ENCODE data around the gene VSX2.
"Not testable (repeated sequence)": the region's sequence is repeated elsewhere in the genome, so short reads cannot be mapped to it uniquely, and the experiment has no call there.

The VSX2 gene

DNA sequence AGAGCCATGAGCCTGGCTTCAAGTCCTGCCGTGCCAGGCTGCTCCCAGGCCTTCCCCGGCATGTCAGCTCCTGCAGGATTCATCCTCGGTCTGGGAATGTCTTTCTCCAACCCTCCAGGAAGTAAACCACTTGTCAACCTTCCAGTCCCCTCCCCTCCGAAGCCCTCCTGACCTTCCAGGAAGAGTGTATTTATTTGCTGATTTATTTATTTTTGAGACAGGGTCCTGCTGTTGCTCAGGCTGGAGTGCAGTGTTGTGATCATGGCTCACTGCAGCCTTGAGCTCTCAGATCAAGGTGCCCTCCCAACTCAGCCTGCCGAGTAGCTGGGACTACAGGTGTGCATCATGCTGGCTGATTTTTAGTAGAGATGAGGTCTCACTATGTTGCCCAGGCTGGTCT lies 24.7 kb downstream of the VSX2 start:
- DNase-seq (ENCODE audit: low read depth): no peak
- TF ChIP-seq, protein P1, sequence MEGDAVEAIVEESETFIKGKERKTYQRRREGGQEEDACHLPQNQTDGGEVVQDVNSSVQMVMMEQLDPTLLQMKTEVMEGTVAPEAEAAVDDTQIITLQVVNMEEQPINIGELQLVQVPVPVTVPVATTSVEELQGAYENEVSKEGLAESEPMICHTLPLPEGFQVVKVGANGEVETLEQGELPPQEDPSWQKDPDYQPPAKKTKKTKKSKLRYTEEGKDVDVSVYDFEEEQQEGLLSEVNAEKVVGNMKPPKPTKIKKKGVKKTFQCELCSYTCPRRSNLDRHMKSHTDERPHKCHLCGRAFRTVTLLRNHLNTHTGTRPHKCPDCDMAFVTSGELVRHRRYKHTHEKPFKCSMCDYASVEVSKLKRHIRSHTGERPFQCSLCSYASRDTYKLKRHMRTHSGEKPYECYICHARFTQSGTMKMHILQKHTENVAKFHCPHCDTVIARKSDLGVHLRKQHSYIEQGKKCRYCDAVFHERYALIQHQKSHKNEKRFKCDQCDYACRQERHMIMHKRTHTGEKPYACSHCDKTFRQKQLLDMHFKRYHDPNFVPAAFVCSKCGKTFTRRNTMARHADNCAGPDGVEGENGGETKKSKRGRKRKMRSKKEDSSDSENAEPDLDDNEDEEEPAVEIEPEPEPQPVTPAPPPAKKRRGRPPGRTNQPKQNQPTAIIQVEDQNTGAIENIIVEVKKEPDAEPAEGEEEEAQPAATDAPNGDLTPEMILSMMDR (conservative IDR thresholded peaks at IDR 0.05; ENCODE audit: low read depth, low read length): no peak
- no peak overlapping the region for H3K4me3 ChIP-seq (ENCODE audit: low read depth, low read length)

DNA sequence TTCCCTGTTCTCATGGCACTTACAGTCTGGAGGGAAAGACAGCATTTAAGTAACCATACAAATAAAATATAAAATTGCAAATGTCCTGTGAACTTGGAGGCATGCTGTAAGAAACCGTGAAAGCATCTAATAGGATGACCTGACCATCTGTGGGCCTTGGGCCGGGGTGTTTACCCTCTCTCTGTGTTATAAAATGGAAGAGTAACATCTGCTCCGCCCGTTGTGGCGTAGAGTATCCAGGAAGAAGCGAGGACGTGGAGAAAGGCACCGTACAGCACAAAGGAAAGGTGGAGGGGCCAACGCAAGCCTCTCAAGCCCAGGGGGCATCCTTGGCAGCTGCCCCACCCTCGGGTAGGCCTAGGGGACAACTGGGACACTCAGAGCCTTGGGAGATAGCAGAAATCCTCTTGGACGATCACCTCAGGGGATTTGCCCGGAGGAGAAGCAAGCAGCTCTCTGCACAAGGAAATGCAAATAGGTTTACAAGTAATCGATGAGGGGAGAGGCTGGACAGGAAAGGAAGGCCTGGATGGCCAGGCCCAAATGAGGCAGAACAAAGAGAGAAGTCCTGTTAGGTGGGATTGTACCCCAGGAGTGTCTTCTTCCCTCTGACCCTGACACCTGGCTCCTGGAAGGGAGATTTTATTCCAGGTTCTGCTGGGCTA lies 26.2 kb downstream of the VSX2 start:
- no peak for DNase-seq (ENCODE audit: low read depth)
- TF ChIP-seq, protein P1 (conservative IDR thresholded peaks at IDR 0.05; ENCODE audit: low read depth, low read length): no peak
- no peak overlapping the region for H3K4me3 ChIP-seq (ENCODE audit: low read depth, low read length)

DNA sequence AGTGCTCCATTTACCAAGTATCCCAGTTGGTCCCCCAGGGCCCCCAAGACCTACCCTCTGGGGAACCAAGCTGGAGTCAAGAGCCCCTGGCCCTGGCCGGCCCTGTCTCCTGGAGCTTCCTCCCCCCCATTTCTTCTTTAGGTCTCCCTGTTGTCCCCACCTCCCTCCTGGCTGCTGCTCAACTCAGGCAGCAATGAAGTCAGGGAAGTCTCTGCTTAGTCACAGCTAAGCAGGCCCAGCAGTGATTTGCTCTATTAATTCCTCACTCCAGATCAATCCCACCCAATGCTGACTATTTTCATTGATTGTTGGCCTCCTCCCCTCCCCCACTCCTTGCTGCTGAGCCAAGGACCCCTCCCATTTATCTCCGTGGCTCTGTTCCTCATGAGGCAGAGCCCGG lies 28.3 kb downstream of the VSX2 start:
- no peak for DNase-seq (ENCODE audit: low read depth)
- TF ChIP-seq, protein P1 (conservative IDR thresholded peaks at IDR 0.05; ENCODE audit: low read depth, low read length): no peak

DNA sequence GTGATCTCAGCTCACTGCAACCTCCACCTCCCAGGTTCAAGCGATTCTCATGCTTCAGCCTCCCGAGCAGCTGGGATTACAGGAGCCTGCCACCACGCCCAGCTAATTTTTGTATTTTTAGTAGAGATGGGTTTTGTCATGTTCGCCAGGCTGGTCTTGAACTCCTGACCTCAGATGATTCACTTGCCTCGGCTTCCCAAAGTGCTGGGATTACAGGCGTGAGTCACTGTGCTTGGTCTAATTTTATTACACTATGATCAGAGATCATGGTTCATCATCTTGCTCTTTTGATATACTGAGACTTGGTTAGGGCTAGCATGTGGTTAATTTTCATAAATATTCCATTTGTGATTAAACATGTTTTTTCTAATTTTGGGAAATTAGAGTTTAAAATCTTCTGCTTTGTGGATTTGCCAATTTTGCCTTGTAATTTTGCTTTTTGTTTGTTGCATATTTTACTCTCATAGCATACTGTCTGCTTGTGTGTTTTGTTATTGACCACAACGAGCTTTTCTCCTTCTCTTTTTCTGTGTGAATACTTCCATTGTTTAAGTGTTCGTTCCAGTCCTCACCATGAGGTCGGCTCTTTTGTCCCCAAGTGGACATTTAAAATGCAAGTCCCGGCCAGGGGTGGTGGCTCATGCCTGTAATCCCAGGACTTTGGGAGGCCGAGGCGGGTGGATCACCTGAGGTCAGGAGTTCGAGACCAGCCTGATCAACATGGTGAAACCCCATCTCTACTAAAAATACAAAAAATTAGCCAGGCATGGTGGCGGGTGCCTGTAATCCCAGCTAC lies 31.3 kb downstream of the VSX2 start:
- H3K4me3 ChIP-seq (ENCODE audit: low read depth, low read length): not testable (repeated sequence)
- DNase-seq (ENCODE audit: low read depth): peak; percentile 67

More for the DNA sequence above, 28.3 kb downstream of the VSX2 start:
- H3K4me3 ChIP-seq (ENCODE audit: low read depth, low read length): no peak overlapping the region

DNA sequence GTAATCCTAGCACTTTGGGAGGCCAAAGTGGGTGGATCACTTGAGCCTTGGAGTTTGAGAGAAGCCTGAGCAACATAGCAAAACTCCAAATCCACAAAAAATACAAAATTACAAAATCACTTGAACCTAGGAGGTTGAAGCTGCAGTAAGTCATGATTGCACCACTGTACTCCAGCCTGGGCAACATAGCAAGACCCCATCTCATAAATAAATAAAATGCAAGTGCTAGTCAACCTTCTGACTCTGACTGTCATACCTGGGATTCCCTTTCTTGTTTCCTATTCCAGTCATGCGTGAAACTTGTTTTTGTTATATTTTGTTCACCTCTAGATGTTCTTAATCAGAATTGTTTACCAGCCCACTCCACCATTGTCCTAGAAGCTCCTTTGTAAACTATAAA lies 32.1 kb downstream of the VSX2 start:
- TF ChIP-seq, protein P1 (conservative IDR thresholded peaks at IDR 0.05; ENCODE audit: low read depth, low read length): no peak
- DNase-seq (ENCODE audit: low read depth): no peak
- H3K4me3 ChIP-seq (ENCODE audit: low read depth, low read length): no peak overlapping the region

DNA sequence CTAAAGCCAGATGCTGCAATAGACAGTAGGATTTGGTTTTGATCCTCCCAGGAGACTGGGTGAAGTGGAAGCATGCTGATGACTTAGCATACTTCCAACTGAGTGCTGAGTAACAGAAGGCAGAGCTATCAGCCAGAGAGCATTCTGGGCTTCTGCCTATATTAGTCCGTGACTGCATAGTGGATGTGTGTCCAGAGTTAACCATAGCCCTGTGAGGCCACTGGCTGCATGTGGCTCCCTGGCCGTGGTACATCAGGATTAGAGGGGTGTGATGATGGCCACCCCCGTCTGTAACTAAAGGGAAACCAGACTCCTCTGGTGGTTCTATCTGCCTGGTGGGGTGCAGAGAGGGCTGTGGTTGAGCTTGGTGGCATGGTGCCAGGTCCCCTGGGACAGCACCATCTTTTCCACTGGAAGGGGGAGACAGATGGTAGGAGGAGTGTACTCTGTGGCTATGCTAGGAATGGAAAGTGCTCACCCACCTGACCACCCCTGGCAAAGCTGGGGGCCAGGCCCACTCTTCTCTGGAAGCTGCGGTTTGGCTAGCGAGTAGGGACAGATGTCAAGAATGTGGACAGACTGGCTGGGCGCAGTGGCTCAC lies 36.1 kb downstream of the VSX2 start:
- H3K4me3 ChIP-seq (ENCODE audit: low read depth, low read length): no peak overlapping the region
- TF ChIP-seq, protein P1 (conservative IDR thresholded peaks at IDR 0.05; ENCODE audit: low read depth, low read length): no peak
- DNase-seq (ENCODE audit: low read depth): peak; percentile 95

DNA sequence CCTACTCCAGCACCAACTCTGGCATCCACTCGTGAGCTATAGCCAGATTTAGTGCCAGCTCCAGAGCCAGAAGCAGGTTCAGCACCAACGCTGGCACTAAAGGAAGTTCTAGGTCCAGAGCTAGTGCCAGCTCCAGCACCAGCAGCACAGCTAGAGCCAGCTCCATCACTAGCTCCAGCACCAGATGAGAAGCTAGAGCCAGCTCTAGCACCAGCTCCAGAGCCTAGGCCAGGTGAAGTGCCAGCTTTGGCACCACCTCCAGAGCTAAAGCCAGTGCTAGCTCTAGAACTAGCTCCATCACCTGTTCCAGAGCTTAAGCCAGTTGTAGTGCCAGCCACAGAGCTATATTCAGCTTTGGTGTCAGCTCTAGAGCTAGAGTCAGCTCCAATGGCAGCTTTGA lies 38.8 kb downstream of the VSX2 start:
- TF ChIP-seq, protein P1 (conservative IDR thresholded peaks at IDR 0.05; ENCODE audit: low read depth, low read length): no peak
- DNase-seq (ENCODE audit: low read depth): no peak
- no peak overlapping the region for H3K4me3 ChIP-seq (ENCODE audit: low read depth, low read length)

Measured in choroid plexus epithelial cell (primary cell).